HCT116 (cell line): Measurements from ENCODE around the gene TBC1D8. TPM values are rescaled to one million over a fixed set of nuclear protein-coding genes. Genes with fewer than 3 reads are reported as not detected.

Experiments
- ATAC-seq: fragments of 200-7000 bp; cut with Tn5 transposase; 2 replicates; pipeline ENCODE4 v1.9.1; 2020; ENCODE audit warnings: mild to moderate bottlenecking, moderate library complexity
- BruUV-seq: library from RNA; stranded (reverse); fragments of 400-500 nt; replicated peaks from 2 replicates; lab custom pipeline; 2021; lab: Mats Ljungman, UMichigan
- CTCF ChIA-PET: fragments of 300-600 bp; sonication (Branson Sonifier 250); formaldehyde crosslinking; loops from one replicate; lab custom pipeline; 2021; ENCODE audit warnings: antibody characterized with exemption; lab: Charles Lee
- POLR2A ChIA-PET: fragments of 300-600, 350-600 bp; sonication (Branson Sonifier 250); formaldehyde crosslinking; loops from one replicate; lab custom pipeline; 2021; ENCODE audit warnings: antibody characterized with exemption; lab: Charles Lee
- RAD21 ChIA-PET, 2 experiments: fragments of 300-600 bp; sonication (Branson Sonifier 250); formaldehyde crosslinking; loops; one replicate each; lab custom pipeline; 2023; ENCODE audit warnings: low total read pairs in 2 of 2; ENCODE audit not compliant: uncharacterized antibody in 2 of 2, unreplicated experiment in 2 of 2, low non-redundant PET in 1 of 2; lab: Charles Lee
- DNase-seq: peaks from one replicate; pipeline ENCODE4 v3.0.0-alpha.2; 2010; ENCODE audit warnings: low read depth, low spot score
- H2AFZ ChIP-seq: fragments of 200-600 bp; shearing (Covaris generic), sonication (generic); 2 replicates; pipeline ENCODE4 v1.6.1; 2017; ENCODE audit warnings: low read depth, mixed run types, mixed read lengths, antibody characterized with exemption, low read length; ENCODE audit not compliant: poor library complexity, severe bottlenecking
- H3K27ac ChIP-seq: 2 replicates; pipeline ENCODE4 v1.5.1; 2012; ENCODE audit warnings: low read depth, low read length
- H3K27me3 ChIP-seq: fragments of 200-600 bp; sonication (generic); 2 replicates; pipeline ENCODE4 v1.6.1; 2016; ENCODE audit warnings: mixed run types, low read length, mixed read lengths; ENCODE audit not compliant: insufficient read depth
- H3K36me3 ChIP-seq, 2 experiments: fragments of 200-500 bp in 1 of 2; fragments of 200-600 bp in 1 of 2; sonication (Bioruptor generic) in 1 of 2; sonication (generic) in 1 of 2; 2 replicates each; pipeline versions ENCODE4 v1.5.1 to v1.6.1; 2014 to 2016; ENCODE audit warnings: low read length in 2 of 2, inconsistent platforms in 1 of 2, mixed read lengths in 1 of 2, mixed run types in 1 of 2; ENCODE audit not compliant: insufficient read depth in 2 of 2, control insufficient read depth in 1 of 2
- H3K4me1 ChIP-seq, 2 experiments: fragments of 200-600 bp in 1 of 2; sonication (generic) in 1 of 2; 2 replicates each; pipeline versions ENCODE4 v1.5.1 to v1.6.1; 2012 to 2017; ENCODE audit warnings: low read length in 2 of 2, inconsistent platforms in 1 of 2, mild to moderate bottlenecking in 1 of 2, mixed read lengths in 1 of 2, mixed run types in 1 of 2, moderate library complexity in 1 of 2; ENCODE audit not compliant: insufficient read depth in 2 of 2, control insufficient read depth in 1 of 2
- H3K4me2 ChIP-seq: fragments of 200-600 bp; sonication (generic); 2 replicates; pipeline ENCODE4 v1.6.1; 2017; ENCODE audit warnings: mixed run types, low read length, mixed read lengths
- H3K4me3 ChIP-seq, 2 experiments: fragments of 200-600 bp in 1 of 2; sonication (generic) in 1 of 2; replicated peaks in 1 of 2; 2 replicates each; pipeline ENCODE4 v1.5.1; 2011 to 2016; ENCODE audit warnings: low read length in 2 of 2, control low read depth in 1 of 2, low read depth in 1 of 2, mild to moderate bottlenecking in 1 of 2, mixed read lengths in 1 of 2, mixed run types in 1 of 2
- H3K79me2 ChIP-seq: fragments of 200-600 bp; sonication (generic); 2 replicates; pipeline ENCODE4 v1.6.1; 2017; ENCODE audit warnings: mild to moderate bottlenecking, mixed run types, low read length, moderate library complexity, mixed read lengths; ENCODE audit not compliant: insufficient read depth
- H3K9ac ChIP-seq: fragments of 200-600 bp; sonication (generic); 2 replicates; pipeline ENCODE4 v1.6.1; 2016; ENCODE audit warnings: low read length, mixed read lengths
- H3K9me2 ChIP-seq: fragments of 200-600 bp; sonication (generic), shearing (Covaris generic); 2 replicates; pipeline ENCODE4 v1.6.1; 2017; ENCODE audit warnings: mixed run types, mild to moderate bottlenecking, moderate library complexity; ENCODE audit not compliant: insufficient read depth
- H3K9me3 ChIP-seq, 2 experiments: fragments of 200-500 bp in 1 of 2; fragments of 200-600 bp in 1 of 2; sonication (Bioruptor generic) in 1 of 2; sonication (generic) in 1 of 2; 2 replicates each; pipeline ENCODE4 v1.6.1; 2014 to 2017; ENCODE audit warnings: low read length in 2 of 2, mixed read lengths in 2 of 2, inconsistent platforms in 1 of 2, low read depth in 1 of 2, mild to moderate bottlenecking in 1 of 2, mixed run types in 1 of 2, moderate library complexity in 1 of 2; ENCODE audit not compliant: control insufficient read depth in 1 of 2, insufficient read depth in 1 of 2
- H4K20me1 ChIP-seq: fragments of 200-600 bp; sonication (generic), shearing (Covaris generic); 2 replicates; pipeline ENCODE4 v1.6.1; 2017; ENCODE audit warnings: mixed run types, mild to moderate bottlenecking, moderate library complexity; ENCODE audit not compliant: insufficient read depth
- CBX3 ChIP-seq: IDR thresholded peaks from 2 replicates; pipeline ENCODE4 v1.6.1; 2012; ENCODE audit warnings: low read depth
- CEBPB ChIP-seq: IDR thresholded peaks from 2 replicates; pipeline ENCODE4 v1.6.1; 2012; ENCODE audit warnings: low read depth
- EGR1 ChIP-seq: IDR thresholded peaks from 2 replicates; pipeline ENCODE4 v1.6.1; 2012; ENCODE audit warnings: low read depth
- ELF1 ChIP-seq: IDR thresholded peaks from 2 replicates; pipeline ENCODE4 v1.6.1; 2012; ENCODE audit warnings: low read depth, borderline replicate concordance
- EZH2 ChIP-seq: fragments of 200-600 bp; sonication (generic); IDR thresholded peaks from 2 replicates; pipeline ENCODE4 v1.6.1; 2017; ENCODE audit warnings: antibody characterized with exemption, mixed run types
- FOSL1 ChIP-seq: IDR thresholded peaks from 2 replicates; pipeline ENCODE4 v1.6.1; 2012; ENCODE audit warnings: low read depth
- JUND ChIP-seq: IDR thresholded peaks from 2 replicates; pipeline ENCODE4 v1.6.1; 2012
- POLR2A ChIP-seq: IDR thresholded peaks from 2 replicates; pipeline ENCODE4 v1.7.0; 2011; ENCODE audit warnings: borderline replicate concordance; ENCODE audit not compliant: insufficient read depth, insufficient read length; ENCODE audit errors: extremely low read depth
- RAD21 ChIP-seq: IDR thresholded peaks from 2 replicates; pipeline ENCODE4 v1.6.1; 2012; ENCODE audit warnings: low read depth, mild to moderate bottlenecking
- SIN3A ChIP-seq: IDR thresholded peaks from 2 replicates; pipeline ENCODE4 v1.6.1; 2012; ENCODE audit warnings: low read depth
- SP1 ChIP-seq: IDR thresholded peaks from 2 replicates; pipeline ENCODE4 v1.6.1; 2012; ENCODE audit warnings: low read depth
- SRF ChIP-seq: IDR thresholded peaks from 2 replicates; pipeline ENCODE4 v1.6.1; 2012; ENCODE audit warnings: low read depth
- TCF7L2 ChIP-seq: IDR thresholded peaks from 2 replicates; pipeline ENCODE4 v1.7.0; 2011; ENCODE audit warnings: borderline replicate concordance, inconsistent platforms; ENCODE audit not compliant: insufficient read depth, insufficient read length; ENCODE audit errors: extremely low read depth
- YY1 ChIP-seq: IDR thresholded peaks from 2 replicates; pipeline ENCODE4 v1.6.1; 2011; ENCODE audit warnings: low read length, low read depth, moderate library complexity, mild to moderate bottlenecking; ENCODE audit not compliant: insufficient replicate concordance; ENCODE audit errors: extremely low read depth
- ZFX ChIP-seq: fragments of 450-650 bp; IDR thresholded peaks from 2 replicates; pipeline ENCODE4 v1.6.1; 2017
- ZNF274 ChIP-seq: fragments of 200-500 bp; sonication (Bioruptor generic); IDR thresholded peaks from 2 replicates; pipeline ENCODE4 v1.6.1; 2014; ENCODE audit warnings: mild to moderate bottlenecking, low read depth, low read length, inconsistent platforms
- intact Hi-C: fragments of 100-400 bp; cut with micrococcal nuclease; formaldehyde crosslinking; loops from 2 replicates; pipeline ENCODE4 v1.10.0; 2022
- total RNA-seq: library from RNA; stranded (reverse); gene quantifications from one replicate; pipeline ENCODE4 v1.2.1, GENCODE V29; 2021; ENCODE audit not compliant: unreplicated experiment
- TF ChIP-seq, protein P1 (sequence below): IDR thresholded peaks from 2 replicates; pipeline ENCODE4 v1.6.1; 2012
- TF ChIP-seq, protein P2 (sequence below): IDR thresholded peaks from 2 replicates; pipeline ENCODE4 v1.6.1; 2011; ENCODE audit warnings: mild to moderate bottlenecking, low read length, moderate library complexity; ENCODE audit not compliant: insufficient replicate concordance; ENCODE audit errors: extremely low read depth
- TF ChIP-seq, protein P3 (sequence below), 3 experiments: fragments of 200-600 bp in 1 of 3; sonication (generic) in 1 of 3; IDR thresholded peaks in 2 of 3; conservative IDR thresholded peaks in 1 of 3; 2 replicates each; pipeline ENCODE4 v1.5.1; 2012 to 2017; ENCODE audit warnings: low read depth in 2 of 3, low read length in 2 of 3, antibody characterized with exemption in 1 of 3, borderline replicate concordance in 1 of 3, control low read depth in 1 of 3, mild to moderate bottlenecking in 1 of 3, mixed read lengths in 1 of 3, mixed run types in 1 of 3, moderate library complexity in 1 of 3; ENCODE audit not compliant: insufficient read depth in 1 of 3
- TF ChIP-seq, protein P4 (sequence below): IDR thresholded peaks from 2 replicates; pipeline ENCODE4 v1.6.1; 2012; ENCODE audit warnings: low read depth

The TBC1D8 gene
- total RNA-seq, 1 experiment from 2014 or later: 44.0 TPM

DNA sequence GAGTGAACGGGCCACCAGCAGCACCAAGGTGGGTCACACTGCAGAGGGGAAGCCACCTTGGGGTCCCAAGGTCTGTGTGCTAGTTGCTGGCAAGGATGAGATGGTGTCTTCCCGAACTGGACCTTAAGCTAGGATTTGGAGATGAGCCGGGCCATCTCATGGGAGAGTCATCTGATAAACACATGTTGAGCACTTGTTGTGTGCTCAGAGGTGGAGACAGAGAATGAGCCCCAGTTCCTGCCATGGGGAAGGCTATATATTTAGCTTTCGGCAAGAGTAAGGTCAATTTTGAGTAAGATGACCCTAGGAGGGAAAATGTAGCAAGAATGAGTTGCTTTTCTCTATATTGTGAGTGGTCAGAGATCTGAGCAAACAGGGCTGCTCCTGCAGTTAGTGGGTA lies 190.5 kb downstream of the TBC1D8 start:
- Histone ChIP-seq H3K4me3 (no peak overlapping the region), H3K27ac (no peak overlapping the region), H3K9me3 (no peaks in the 10 kb centered on the region), H3K9ac (no peak overlapping the region), H3K36me3 (no peaks in the 10 kb centered on the region), H3K4me1 (no peaks in the 10 kb centered on the region), H3K79me2 (no peaks in the 10 kb centered on the region), H4K20me1 (no peaks in the 10 kb centered on the region), H2AFZ (no peak overlapping the region), H3K27me3 (no peaks in the 10 kb centered on the region), H3K9me2 (no peaks in the 10 kb centered on the region), H3K4me2 (no peak overlapping the region)
- BruUV-seq: no TSS peak
- ChIA-PET CTCF (no interaction called here), RAD21 (no interaction called here), POLR2A (no interaction called here)
- intact Hi-C loops: no loop called here
- ATAC-seq (no peak), DNase-seq (no peak)
- TF ChIP-seq FOSL1 (no peak), RAD21 (no peak), CBX3 (no peak), YY1 (no peak), ELF1 (no peak), SIN3A (no peak), ZFX (no peak), TCF7L2 (no peak), JUND (no peak), EZH2 (no peak), ZNF274 (no peak), POLR2A (no peak), CEBPB (no peak), SP1 (no peak), EGR1 (no peak), SRF (no peak)
- TF ChIP-seq, protein P1, sequence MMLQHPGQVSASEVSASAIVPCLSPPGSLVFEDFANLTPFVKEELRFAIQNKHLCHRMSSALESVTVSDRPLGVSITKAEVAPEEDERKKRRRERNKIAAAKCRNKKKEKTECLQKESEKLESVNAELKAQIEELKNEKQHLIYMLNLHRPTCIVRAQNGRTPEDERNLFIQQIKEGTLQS: no peak
- TF ChIP-seq, protein P2, sequence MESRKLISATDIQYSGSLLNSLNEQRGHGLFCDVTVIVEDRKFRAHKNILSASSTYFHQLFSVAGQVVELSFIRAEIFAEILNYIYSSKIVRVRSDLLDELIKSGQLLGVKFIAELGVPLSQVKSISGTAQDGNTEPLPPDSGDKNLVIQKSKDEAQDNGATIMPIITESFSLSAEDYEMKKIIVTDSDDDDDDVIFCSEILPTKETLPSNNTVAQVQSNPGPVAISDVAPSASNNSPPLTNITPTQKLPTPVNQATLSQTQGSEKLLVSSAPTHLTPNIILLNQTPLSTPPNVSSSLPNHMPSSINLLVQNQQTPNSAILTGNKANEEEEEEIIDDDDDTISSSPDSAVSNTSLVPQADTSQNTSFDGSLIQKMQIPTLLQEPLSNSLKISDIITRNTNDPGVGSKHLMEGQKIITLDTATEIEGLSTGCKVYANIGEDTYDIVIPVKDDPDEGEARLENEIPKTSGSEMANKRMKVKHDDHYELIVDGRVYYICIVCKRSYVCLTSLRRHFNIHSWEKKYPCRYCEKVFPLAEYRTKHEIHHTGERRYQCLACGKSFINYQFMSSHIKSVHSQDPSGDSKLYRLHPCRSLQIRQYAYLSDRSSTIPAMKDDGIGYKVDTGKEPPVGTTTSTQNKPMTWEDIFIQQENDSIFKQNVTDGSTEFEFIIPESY: no peak
- TF ChIP-seq, protein P3, sequence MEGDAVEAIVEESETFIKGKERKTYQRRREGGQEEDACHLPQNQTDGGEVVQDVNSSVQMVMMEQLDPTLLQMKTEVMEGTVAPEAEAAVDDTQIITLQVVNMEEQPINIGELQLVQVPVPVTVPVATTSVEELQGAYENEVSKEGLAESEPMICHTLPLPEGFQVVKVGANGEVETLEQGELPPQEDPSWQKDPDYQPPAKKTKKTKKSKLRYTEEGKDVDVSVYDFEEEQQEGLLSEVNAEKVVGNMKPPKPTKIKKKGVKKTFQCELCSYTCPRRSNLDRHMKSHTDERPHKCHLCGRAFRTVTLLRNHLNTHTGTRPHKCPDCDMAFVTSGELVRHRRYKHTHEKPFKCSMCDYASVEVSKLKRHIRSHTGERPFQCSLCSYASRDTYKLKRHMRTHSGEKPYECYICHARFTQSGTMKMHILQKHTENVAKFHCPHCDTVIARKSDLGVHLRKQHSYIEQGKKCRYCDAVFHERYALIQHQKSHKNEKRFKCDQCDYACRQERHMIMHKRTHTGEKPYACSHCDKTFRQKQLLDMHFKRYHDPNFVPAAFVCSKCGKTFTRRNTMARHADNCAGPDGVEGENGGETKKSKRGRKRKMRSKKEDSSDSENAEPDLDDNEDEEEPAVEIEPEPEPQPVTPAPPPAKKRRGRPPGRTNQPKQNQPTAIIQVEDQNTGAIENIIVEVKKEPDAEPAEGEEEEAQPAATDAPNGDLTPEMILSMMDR (IDR thresholded peaks at IDR 0.05 in 2 of 3, conservative IDR thresholded peaks at IDR 0.05 in 1 of 3; ENCODE audit: borderline replicate concordance in 1 of 3, insufficient read depth in 1 of 3, low read depth in 2 of 3, low read length in 2 of 3): no peak
- TF ChIP-seq, protein P4, sequence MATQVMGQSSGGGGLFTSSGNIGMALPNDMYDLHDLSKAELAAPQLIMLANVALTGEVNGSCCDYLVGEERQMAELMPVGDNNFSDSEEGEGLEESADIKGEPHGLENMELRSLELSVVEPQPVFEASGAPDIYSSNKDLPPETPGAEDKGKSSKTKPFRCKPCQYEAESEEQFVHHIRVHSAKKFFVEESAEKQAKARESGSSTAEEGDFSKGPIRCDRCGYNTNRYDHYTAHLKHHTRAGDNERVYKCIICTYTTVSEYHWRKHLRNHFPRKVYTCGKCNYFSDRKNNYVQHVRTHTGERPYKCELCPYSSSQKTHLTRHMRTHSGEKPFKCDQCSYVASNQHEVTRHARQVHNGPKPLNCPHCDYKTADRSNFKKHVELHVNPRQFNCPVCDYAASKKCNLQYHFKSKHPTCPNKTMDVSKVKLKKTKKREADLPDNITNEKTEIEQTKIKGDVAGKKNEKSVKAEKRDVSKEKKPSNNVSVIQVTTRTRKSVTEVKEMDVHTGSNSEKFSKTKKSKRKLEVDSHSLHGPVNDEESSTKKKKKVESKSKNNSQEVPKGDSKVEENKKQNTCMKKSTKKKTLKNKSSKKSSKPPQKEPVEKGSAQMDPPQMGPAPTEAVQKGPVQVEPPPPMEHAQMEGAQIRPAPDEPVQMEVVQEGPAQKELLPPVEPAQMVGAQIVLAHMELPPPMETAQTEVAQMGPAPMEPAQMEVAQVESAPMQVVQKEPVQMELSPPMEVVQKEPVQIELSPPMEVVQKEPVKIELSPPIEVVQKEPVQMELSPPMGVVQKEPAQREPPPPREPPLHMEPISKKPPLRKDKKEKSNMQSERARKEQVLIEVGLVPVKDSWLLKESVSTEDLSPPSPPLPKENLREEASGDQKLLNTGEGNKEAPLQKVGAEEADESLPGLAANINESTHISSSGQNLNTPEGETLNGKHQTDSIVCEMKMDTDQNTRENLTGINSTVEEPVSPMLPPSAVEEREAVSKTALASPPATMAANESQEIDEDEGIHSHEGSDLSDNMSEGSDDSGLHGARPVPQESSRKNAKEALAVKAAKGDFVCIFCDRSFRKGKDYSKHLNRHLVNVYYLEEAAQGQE: no peak
